Retina (tissue), 1 donor: ENCODE measurements around the gene SRC.
A peak's percentile ranks its signal among the peaks of the same experiment; 100 is the strongest.

Experiments used
- DNase-seq: peaks from one replicate; pipeline ENCODE4 v3.0.0-alpha.2; 2016

The SRC gene

DNA sequence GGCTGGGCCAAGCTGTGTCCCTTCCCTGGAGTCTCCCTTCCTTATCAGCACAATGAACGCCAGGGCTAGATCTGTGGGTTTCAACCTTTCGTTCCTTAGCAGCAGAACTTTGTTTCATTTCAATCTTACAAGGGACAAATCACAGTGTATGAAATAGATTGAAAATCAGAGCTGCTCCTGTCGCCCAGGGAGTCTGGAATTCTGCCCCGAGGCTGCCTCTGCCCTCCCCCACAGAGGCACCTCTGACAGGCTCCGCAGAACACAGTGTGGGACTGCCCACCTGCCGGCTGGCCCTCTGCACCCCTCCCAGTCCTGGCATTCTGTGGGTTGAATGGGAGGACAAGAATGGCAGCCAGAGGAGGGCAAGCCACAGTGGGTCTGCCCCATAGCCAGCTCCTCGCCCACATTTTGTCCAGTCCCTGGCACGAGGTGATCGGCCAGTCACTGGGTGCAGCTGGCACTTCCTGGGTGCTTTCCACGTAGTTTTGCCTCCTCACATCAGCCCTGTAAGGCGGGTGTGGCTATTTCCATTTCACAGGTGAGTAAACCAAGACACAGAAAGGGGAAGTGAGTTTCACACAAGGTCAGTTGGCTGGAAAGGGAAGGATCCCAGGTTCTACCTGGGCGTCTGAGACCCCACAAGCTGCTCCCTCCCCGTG lies 30.4 kb upstream of the SRC start:
- no peak for DNase-seq

DNA sequence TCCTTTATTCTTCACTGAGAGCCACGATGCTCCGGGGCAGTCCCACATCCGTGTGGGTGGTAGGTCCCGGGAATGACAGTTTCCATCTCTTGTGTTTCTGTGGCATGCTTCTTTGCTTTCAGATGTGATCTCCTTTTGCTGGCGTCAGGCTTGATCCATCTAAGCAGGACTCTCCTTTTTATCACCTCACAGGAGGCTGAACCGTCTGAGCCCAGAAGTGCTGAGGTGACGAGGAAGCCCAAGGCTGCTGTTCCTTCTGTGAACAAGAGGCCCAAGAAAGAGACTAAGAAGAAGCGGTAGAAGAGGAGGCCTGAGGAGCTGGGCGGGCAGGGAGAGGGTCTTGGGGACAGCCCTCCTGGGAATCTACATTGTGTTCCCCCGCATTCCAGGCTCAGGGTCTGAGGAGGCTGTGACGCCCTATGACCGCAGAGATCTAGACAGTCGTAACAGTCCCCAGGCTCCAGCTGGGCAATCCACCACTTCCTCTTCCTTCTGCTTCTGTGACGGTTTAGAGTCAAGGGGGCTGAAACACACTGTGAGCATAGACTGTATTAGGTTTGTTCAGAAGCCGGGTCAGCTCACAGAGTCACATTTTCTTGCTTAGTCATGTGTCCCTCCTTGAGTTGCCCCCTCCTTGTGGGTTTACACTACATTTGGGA lies 29.7 kb upstream of the SRC start:
- DNase-seq, result no peak

DNA sequence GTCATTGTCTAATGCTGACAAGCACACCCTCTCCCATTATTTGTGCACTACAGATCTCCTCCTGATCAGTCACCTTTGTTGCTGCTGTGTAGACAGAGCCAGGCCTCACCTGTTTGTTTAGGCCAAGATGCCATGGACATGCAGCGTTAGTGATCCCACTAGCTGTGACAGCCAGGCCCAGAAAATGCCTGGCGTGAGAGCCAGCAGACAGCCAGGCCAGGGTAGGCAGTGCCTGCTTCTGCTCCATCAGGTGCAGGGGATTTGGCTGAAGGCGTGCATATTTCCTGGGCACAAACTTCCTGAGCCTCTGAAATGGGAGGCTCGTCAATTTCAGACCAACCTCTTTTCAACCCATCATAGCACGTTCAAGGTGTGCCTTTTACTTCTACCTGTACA lies 29.2 kb upstream of the SRC start:
- no peak for DNase-seq

DNA sequence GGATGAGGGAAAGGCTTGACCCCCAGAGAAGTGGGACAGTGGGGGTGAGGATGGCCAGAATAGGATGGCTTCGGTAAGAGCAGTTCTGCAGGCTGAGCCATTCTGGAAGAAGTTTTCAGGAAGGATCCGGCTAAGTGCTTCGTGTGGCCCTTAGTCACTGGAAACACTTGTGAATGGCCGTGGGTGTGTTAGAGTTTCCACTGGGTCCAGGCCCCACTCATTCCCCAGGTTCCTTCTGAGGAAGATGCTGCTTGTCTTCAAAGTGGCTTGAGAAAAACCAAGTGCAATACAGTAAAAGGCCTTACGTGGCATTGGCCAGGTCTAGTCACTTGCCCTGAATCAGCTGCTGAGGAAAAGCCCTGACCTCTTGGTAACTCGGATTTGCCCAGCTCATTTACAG lies 28.6 kb upstream of the SRC start:
- DNase-seq, result no peak

DNA sequence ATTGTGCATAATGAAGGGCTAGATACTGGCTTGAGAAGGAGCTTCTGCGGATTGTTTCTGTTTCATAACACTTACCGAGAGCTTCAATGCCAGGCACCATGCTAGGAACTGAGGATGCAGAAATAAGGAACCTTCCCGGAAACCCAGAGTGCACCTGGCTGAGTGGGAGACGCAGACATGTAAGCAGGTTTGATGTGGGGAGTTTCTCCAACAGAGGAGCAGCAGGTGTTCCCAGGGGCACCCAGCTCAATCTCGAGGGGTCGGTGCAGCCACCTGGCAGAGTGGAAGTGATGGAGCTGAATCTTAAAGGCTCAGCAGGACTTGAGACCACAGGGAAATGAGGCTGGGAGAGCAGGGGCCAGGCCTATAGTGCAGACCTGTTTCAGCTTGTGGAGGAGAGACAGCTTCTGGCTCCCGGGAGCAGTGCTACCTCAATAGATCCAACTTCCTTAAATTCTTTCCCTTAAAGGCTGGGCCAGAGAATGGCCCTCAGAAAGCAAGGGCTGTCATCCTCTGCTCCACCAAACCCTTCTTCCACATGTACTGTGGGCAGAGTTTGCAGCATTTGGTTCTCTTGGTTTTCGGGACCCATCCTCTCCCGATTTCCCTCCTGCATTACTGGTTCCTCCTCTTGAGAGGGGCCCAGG lies 27.8 kb upstream of the SRC start:
- DNase-seq, result no peak

DNA sequence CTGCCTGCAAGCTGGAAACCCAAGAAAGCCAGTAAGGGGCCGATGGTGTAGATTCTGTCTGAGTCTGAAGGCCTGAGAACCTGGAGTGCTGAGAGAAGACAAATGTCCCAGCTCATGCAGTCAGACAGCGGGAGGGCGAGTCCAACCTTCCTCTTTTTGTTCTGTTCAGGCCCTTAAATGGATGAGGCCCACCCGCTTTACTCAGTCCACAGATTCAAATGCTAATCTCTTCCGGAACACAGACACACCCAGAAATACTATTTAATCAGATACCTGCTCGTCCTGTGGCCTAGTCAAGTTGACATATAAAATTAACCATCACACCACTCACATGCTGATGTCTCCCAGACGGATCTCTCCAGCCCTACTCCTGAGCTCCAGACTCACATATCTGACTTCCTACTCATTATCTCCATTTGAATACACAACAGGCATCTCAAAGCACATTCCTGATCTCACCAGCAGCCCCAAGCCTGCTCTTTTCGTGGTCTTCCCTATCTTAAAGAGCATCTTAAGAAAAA lies 26.7 kb upstream of the SRC start:
- peak; percentile 44 for DNase-seq

DNA sequence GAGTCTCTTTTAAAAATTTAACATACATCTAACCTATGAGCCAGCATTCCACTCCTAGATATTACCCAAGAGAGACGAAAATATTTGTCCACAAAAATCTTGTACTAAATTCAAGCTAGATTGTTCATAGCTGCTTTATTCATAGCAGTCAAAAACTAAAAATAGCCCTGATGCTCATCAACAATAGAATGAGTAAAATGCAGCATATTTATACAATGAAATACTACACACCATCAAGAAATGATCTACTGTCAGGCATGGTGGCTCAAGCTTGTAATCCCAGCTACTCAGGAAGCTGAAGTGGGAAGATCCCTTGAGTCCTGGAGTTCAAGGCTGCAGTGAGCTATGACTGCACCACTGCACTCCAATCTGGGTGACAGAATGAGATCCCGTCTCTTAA lies 22.0 kb upstream of the SRC start:
- no peak for DNase-seq

DNA sequence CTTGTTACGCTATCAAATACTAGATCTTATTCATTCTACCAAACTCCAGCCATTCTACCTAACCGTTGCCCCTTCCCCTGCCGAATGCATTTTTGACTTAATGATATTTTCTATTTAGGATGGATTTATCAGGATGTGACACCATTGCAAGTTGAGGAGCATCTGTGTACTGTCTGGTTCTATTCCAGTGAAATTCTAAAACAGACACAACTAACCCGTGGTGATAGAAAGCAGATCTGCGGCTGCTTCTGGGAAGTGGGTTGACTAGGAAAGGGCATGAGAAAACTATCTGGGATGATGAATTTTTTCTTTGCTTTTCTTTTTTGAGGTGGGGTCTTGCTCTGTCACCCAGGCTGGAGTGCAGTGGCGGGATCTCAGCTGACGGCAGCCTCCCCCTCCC lies 20.7 kb upstream of the SRC start:
- DNase-seq, result no peak

DNA sequence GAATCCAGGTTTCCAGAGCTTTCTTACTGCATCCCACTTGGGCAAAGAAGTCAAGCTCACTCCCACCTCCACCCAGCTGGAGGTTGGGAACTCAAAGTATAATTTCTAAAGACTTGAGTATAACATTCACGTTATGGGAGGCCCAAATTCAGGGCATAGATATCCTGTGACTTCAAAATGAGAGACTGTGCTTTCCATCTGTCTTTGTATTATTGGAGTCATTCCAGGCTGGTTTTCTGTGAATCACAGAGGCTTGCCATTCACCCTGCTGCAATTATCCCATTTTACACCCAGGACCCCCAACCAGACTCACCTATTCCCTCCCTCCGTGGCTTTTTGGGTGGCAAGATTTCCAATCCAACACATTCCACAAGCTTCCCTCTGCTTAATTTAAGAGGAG lies 19.3 kb upstream of the SRC start:
- DNase-seq, result no peak

DNA sequence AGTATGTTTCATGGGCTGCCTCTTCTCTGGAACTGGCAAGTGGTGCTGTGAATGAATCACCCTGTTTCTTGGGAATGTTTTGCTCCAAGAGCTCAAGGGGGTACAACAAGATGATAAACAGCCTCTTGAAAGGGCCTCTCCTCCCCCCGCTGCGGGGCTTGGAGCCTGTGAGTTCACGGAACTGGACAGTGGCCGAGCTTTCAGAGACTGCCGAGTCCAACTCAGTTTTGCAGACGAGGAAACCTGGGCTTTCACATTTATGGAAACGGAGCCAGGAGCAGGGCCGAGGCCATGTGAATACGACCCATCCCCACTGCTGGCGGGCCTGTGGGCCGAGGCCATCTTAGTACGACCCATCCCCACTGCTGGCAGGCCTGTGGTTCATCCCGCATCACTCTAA lies 18.2 kb upstream of the SRC start:
- DNase-seq, result no peak

DNA sequence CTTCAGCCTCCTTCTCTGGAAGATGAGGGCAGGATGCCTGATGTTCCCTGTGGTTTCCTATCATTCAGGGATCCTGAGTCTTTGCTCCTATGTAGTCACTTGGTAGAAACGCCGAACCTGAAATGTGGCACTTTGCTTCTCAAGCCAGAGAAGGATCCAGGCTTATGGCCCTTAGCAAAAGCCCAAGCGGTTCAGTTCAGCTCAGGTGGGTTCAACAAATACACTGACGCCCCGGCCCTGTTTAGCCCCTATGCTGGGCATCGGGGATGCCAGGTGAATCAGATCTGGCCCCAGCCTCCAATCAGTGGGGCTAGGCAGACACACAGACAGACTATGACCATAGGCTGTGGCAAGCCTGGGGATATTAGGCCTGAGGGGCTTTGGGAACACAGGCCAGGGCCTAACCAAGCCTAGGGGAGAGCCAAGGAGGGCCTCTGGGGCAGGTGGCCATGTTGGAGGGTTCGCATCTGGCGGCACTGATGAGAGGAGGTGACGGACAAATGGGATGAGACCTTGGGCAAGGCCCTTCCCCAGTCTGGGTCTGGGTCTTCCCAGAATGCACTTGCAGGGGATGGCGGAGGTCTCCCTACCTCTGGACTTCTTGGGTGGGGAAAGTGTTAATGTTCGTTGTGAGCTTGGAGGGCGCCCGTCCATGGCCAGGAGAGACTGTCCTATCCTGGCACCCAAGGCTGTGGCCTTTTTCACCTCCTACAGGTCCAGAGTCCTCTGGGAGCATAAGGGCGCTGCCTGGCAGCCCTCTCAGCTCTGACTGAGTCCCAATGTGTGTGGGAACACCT lies 17.6 kb upstream of the SRC start:
- no peak for DNase-seq

DNA sequence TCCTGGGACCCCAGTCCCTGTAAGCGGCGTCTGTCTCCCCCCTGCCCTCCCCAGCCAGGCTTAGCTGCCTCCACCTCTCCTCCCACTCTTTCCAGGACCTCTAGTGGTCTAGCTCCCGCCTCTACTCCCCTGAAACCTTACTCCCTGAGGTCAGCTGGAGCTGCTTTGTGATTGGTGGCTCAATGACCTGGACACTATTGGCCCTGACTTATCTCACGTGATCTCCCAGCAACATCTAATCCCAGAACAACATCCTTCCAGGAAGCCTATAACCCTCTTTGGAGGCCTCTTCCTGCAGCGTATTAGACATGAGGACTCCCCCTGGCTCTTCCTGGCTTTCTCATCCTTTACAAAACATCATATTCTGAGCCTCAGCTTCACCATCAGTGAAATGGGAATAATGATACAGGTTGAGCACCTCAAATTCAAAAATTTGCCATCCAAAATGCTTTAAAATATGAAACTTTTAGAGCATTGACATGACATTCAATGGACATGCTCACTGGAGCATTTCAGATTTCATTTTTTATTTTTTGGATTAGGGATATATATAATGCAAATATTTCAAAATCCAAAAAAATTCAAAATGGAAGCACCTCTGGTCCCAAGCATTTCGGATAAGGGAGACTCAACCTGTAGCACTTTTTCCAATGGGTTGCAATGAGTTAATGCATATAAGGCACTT lies 16.3 kb upstream of the SRC start:
- DNase-seq, result no peak

DNA sequence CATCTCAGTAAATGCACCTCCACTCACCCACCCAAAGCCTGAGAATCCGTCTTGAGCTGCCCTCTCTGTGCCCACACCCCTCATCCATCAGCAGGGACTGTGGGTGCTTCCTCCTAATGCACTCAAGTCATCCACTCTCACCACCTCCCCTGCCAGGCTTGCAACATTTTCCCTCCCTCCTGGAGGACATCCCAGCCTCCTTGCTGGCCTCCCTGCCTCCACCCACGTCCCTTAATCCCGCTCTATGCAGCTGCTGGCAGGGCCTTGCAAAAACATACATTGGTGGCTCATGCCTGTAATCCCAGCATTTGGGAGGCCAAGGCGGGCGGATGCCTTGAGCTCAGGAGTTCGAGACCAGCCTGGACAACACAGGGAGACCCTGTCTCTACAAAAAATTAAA lies 15.6 kb upstream of the SRC start:
- no peak for DNase-seq

DNA sequence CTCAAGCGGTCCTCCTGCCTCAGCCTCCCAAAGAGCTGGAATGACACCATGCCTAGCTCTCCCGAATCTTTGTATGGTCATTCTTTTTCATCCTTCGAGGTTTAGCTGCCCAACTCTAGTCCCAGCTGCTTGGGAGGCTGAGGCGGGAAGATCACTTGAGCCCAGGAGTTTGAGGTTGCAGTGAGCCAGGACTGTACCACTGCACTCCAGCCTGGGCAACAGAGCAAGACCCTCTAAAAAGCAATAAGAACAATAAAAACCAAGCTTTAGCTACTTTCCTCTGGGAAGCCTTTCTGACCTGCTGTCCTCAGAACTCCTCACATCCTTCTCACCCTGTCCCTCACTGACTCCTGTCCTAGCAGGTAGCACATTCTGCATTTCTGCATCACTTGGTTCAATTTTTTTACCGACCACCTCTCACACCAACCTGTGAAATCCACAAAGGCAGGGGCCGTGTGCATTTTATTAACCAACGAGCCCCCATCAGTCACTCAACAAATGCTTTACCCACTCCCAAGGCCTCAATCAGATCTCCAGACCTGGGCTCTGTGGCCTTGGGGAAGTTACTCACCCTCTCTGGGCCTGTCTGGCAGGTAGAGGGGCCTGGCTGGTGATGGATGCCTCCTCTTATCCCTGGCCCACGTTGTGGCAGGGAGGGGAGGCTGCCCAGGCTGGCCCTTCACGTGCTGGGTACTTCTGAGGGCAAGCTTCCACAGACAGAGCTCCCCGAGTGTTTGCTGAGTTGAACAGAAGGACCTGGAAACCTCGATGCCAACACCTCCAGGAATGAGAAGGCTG lies 14.7 kb upstream of the SRC start:
- no peak for DNase-seq

DNA sequence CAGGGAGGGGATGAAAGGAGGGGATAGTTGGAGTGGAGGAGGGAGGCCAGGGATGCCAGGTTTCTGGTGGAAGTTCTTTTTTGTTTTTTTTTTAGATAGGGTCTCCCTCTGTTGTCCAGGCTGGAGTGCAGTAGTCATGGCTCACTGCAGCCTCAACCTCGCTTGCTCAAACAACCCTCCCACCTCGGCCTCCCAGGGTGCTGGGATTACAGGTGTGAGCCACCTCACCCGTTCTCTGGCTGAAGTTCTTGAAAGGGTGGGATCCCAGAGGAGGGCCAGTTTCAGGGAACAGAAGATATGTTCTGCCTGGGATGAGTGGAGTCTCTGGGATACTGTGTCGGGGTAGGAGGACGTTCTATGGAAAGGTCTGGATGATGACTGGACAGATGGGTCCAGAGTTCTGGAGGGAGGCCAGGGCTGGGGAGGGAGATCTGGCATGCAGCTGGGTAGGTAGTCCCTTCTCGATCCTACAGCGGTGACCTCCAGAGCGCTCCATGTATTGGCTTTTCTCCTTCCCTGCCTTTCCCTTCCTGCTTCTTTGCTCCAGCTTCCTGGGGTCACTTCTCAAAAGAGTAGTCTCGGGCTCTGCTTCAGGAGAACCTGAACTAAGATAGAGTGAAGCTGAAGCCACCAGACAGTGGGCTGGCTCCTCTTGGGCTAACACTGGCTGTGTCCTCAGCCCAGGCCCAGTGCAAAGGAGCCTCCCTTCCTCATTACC lies 12.7 kb upstream of the SRC start:
- DNase-seq, result no peak

DNA sequence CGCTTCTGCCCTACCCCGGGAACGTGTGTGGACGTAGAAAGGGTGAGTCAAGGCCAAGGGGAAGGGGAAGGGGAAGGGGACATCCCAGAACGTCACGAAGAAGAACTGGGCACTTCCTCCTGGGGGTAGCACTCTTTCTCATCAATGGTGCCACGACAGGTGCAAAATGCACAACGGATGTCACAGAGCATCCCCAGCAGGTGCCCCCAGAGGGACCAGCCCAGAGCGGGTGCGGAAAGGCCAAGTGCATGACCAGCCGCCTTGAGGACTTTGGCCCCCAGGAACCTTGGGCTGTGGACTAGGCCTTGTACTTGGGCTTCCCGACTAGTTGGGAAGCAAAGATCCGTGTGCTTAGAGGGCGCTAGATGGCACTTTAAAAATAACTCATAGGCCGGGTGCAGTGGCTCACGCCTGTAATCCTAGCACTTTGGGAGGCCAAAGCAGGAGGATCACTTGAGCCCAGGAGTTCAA lies 12.1 kb upstream of the SRC start:
- DNase-seq, result no peak

DNA sequence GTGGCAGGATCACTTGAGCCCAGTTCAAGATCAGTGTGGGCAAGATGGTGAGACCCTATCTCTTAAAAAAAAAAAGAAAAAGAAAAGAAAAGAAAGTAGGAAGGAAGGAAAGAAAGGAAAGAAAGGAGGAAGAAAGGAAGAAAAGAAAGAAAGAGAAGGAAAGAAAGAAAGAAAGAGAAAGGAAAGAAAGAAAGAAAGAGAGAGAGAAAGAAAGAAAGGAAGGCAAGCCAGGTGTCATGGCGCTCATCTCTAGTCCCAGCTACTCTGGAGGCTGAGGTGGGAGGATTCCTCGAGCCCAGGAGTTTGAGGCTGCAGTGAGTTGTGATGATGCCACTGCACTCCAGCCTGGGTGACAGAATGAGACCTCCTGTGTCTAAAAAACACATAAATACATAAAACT lies 11.5 kb upstream of the SRC start:
- no peak for DNase-seq

DNA sequence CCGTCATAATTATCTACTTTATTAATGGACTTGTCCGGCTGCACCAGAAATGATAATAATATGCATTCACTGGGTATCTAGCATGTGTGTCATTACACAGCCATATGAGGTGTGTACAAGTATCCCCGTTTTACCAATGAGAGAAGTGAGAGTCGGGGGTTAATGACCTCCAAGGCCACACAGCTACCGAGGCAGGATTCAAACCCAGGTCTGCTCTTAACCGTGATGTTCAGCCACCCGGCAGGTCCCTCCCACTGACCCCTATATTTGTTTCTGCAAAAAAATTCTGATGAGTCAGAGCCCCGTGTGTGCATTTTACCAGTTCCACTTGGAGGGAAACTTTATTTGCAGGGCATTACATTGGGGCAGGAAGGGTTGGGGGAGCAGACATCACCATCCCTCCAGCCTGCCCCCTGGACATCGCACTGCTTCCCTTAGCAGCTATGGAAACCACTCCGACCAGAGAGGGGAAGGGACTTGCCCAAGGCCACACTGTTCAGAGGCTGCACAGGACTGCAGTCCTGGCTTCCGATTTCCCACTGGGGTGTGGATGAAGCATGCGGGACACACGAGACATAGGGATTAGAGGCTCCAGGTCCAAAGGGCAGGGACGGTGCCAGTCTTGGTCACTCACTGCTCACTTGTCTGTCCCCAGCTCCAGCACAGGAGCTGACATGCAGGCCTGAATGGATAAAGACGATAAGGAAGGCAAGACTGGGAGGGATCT lies 10.1 kb upstream of the SRC start:
- no peak for DNase-seq

DNA sequence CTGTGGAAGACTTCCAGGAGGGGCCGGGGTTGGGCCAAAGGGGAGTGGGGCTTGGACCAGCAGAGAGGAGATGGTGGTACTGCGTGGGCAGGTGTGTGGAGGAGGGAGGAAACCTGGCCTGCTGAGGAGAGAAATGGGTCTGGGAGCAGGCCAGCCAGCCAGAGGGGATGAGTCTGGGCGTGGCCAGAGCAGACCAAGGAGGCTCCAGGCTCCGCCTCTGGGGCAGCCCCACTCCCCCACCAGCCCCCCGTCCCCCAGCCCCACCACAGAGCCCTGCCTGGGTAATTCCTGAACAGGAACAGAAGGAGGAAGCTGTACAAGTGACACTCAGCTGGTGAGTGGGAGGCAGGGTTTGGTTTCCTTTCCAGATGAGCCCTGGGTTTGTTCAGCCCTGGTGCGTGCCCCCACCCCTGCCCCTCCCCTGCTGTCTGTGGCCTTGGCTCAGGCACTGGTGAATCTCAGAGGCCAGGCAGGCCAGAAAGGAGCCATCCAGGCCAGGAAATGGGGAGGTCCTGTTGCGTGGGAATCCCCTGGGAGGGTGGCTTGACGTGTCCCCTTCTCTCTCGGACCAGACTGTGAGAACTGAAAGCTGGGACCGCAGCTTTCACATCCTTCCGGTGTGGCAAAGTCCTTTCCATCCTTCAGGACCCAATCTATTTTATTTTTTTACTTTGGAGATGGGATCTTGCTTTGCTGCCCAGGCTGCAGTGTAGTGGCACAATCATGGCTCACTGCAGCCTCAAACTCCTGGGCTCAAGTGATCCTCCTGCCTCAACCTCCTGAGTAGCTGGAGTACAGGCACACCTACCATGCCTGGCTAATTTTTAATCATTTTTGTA lies 9.4 kb upstream of the SRC start:
- DNase-seq, result no peak
